A673 (cell line): ENCODE data around the gene MYO18B. TPM values are rescaled to one million over a fixed set of nuclear protein-coding genes. Genes with fewer than 3 reads are reported as not detected.

Experiments
- BruUV-seq: library from RNA; stranded (reverse); fragments of 400-500 nt; replicated peaks from 2 replicates; lab custom pipeline; 2021; lab: Mats Ljungman, UMichigan
- CTCF ChIA-PET: fragments of 300-600 bp; sonication (Branson Sonifier 250); formaldehyde crosslinking; loops from one replicate; lab custom pipeline; 2022; ENCODE audit warnings: antibody characterized with exemption; lab: Charles Lee
- POLR2A ChIA-PET: fragments of 300-600 bp; sonication (Branson Sonifier 250); formaldehyde crosslinking; loops from one replicate; lab custom pipeline; 2022; ENCODE audit warnings: antibody characterized with exemption; ENCODE audit not compliant: low non-redundant PET; lab: Charles Lee
- DNase-seq: peaks from one replicate; pipeline ENCODE4 v3.0.0-alpha.2; 2015; ENCODE audit warnings: low spot score
- H3K27ac ChIP-seq: fragments of 200-600 bp; sonication (generic); 2 replicates; pipeline ENCODE4 v1.5.1; 2016; ENCODE audit warnings: mixed run types, low read depth, mild to moderate bottlenecking, mixed read lengths, antibody characterized with exemption, low read length; ENCODE audit not compliant: poor library complexity, severe bottlenecking
- H3K27me3 ChIP-seq: fragments of 200-600 bp; sonication (generic); replicated peaks from 2 replicates; pipeline ENCODE4 v1.6.1; 2017; ENCODE audit warnings: mixed run types, low read depth, mild to moderate bottlenecking, mixed read lengths, antibody characterized with exemption, low read length; ENCODE audit not compliant: insufficient read depth, poor library complexity
- H3K36me3 ChIP-seq: fragments of 200-600 bp; sonication (generic); 2 replicates; pipeline ENCODE4 v1.6.1; 2016; ENCODE audit warnings: mixed run types, mild to moderate bottlenecking, mixed read lengths, antibody characterized with exemption, low read length; ENCODE audit not compliant: insufficient read depth, poor library complexity, severe bottlenecking
- H3K4me1 ChIP-seq: fragments of 200-600 bp; sonication (generic); 2 replicates; pipeline ENCODE4 v1.6.1; 2017; ENCODE audit warnings: mixed run types, mild to moderate bottlenecking, mixed read lengths, antibody characterized with exemption, low read length; ENCODE audit not compliant: insufficient read depth, poor library complexity, severe bottlenecking
- H3K4me3 ChIP-seq: fragments of 200-600 bp; sonication (generic); 2 replicates; pipeline ENCODE4 v1.5.1; 2016; ENCODE audit warnings: low read depth, mixed run types, mild to moderate bottlenecking, mixed read lengths, low read length; ENCODE audit not compliant: poor library complexity, severe bottlenecking
- H3K9me3 ChIP-seq: fragments of 200-600 bp; sonication (generic); 2 replicates; pipeline ENCODE4 v1.6.1; 2016; ENCODE audit warnings: mixed run types, low read depth, mild to moderate bottlenecking, mixed read lengths, antibody characterized with exemption, low read length; ENCODE audit not compliant: poor library complexity, severe bottlenecking
- EZH2 ChIP-seq: fragments of 200-600 bp; sonication (generic); IDR thresholded peaks from 2 replicates; pipeline ENCODE4 v1.6.1; 2017; ENCODE audit warnings: borderline replicate concordance, low read depth, mild to moderate bottlenecking, mixed read lengths, antibody characterized with exemption, low read length; ENCODE audit not compliant: poor library complexity, severe bottlenecking
- intact Hi-C: fragments of 100-400 bp; cut with micrococcal nuclease; formaldehyde crosslinking; loops from one replicate; pipeline ENCODE4 v1.10.0; 2022; ENCODE audit not compliant: unreplicated experiment
- total RNA-seq: library from RNA; stranded (reverse); gene quantifications from 2 replicates; pipeline ENCODE4 v1.2.3, GENCODE V29; 2021
- TF ChIP-seq, protein P1 (sequence below): fragments of 300-800, 200-600 bp; sonication (generic); conservative IDR thresholded peaks from 2 replicates; pipeline ENCODE4 v1.5.1; 2017; ENCODE audit warnings: low read depth, mild to moderate bottlenecking, antibody characterized with exemption, low read length, moderate library complexity, mixed read lengths

Gene MYO18B
- total RNA-seq, 1 experiment from 2014 or later = not detected

- H3K9me3 ChIP-seq = no peaks in the 10 kb centered on the region
- H3K4me1 ChIP-seq = peaks cover 4% of the 10 kb centered on the region
- H3K27ac ChIP-seq = no peak overlapping the region
- no TSS peak for BruUV-seq
- ChIA-PET POLR2A (no interaction called here), CTCF (no interaction called here)
- DNase-seq = no peak
- TF ChIP-seq EZH2 = no peak
- TF ChIP-seq, protein P1, sequence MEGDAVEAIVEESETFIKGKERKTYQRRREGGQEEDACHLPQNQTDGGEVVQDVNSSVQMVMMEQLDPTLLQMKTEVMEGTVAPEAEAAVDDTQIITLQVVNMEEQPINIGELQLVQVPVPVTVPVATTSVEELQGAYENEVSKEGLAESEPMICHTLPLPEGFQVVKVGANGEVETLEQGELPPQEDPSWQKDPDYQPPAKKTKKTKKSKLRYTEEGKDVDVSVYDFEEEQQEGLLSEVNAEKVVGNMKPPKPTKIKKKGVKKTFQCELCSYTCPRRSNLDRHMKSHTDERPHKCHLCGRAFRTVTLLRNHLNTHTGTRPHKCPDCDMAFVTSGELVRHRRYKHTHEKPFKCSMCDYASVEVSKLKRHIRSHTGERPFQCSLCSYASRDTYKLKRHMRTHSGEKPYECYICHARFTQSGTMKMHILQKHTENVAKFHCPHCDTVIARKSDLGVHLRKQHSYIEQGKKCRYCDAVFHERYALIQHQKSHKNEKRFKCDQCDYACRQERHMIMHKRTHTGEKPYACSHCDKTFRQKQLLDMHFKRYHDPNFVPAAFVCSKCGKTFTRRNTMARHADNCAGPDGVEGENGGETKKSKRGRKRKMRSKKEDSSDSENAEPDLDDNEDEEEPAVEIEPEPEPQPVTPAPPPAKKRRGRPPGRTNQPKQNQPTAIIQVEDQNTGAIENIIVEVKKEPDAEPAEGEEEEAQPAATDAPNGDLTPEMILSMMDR = no peak
- H3K36me3 ChIP-seq = no peaks in the 10 kb centered on the region
- no peak overlapping the region for H3K4me3 ChIP-seq
- intact Hi-C loops = no loop called here
- no peaks in the 10 kb centered on the region for H3K27me3 ChIP-seq
These were observed 323.9 kb downstream of the MYO18B start for GRCh38 chr22:26065847-26066246.

GRCh38 chr22:26066534-26066933 lies 324.5 kb downstream of the MYO18B start:
- BruUV-seq = no TSS peak
- no peak for TF ChIP-seq EZH2
- TF ChIP-seq, protein P1 = 0 out of 2 replicates have a peak, but pooled peaks have one; percentile 11
- Histone ChIP-seq H3K9me3 (no peaks in the 10 kb centered on the region), H3K27ac (no peak overlapping the region), H3K4me1 (peaks cover 4% of the 10 kb centered on the region), H3K36me3 (no peaks in the 10 kb centered on the region), H3K27me3 (no peaks in the 10 kb centered on the region), H3K4me3 (no peak overlapping the region)
- POLR2A ChIA-PET = no interaction called here
- intact Hi-C loops = no loop called here
- peak; percentile 59 for DNase-seq
- CTCF ChIA-PET = no interaction called here

DNA sequence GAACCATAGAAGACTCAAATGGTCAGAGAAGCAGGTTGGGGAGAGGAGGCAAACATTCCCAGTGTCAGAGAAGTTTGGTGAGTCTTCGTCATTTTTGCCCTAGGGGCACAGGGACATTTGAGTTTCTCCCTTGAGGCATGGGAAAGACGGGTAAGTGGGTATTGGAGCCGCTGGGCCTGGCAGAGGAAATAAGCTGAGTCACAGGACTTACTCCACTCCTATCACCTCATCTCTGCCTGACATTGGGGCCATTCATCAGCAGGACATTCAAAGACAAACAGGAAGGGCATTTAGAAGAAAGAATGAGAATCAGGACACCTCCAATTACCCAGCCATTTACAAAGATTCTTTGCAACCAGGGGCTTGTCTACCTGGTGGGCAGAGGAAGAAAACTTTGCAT lies 326.6 kb downstream of the MYO18B start:
- Histone ChIP-seq H3K36me3 (no peaks in the 10 kb centered on the region), H3K4me1 (peaks cover 4% of the 10 kb centered on the region), H3K27me3 (no peaks in the 10 kb centered on the region), H3K9me3 (no peaks in the 10 kb centered on the region), H3K4me3 (no peak overlapping the region), H3K27ac (no peak overlapping the region)
- ChIA-PET POLR2A (no interaction called here), CTCF (interaction anchor here (0.5 kb wide), 1 partner anchor 297 kb away, joined by 3 read pairs; no protein-coding TSS in a partner anchor)
- no peak for DNase-seq
- TF ChIP-seq, protein P1 = no peak
- TF ChIP-seq EZH2 = no peak
- intact Hi-C loops = no loop called here
- no TSS peak for BruUV-seq
